CD4-positive, alpha-beta T cell (primary cell): ENCODE measurements around the gene CCDC160. TPM values are rescaled to one million over a fixed set of nuclear protein-coding genes. Genes with fewer than 3 reads are reported as not detected.
A peak's percentile ranks its signal among the peaks of the same experiment; 100 is the strongest.

Source experiments
- ATAC-seq: fragments of 200-7000 bp; cut with Tn5 transposase; one replicate; pipeline ENCODE4 v1.10.0; 2022; ENCODE audit warnings: mild to moderate bottlenecking; ENCODE audit not compliant: poor library complexity
- CTCF ChIA-PET: fragments of 350-600 bp; sonication (Branson Sonifier 250); formaldehyde crosslinking; loops from one replicate; lab custom pipeline; 2021; ENCODE audit warnings: antibody characterized with exemption, inconsistent platforms; lab: Charles Lee
- POLR2A ChIA-PET: fragments of 350-600 bp; sonication (Branson Sonifier 250); formaldehyde crosslinking; loops from one replicate; lab custom pipeline; 2021; ENCODE audit warnings: antibody characterized with exemption, inconsistent platforms; lab: Charles Lee
- DNase-seq, 14 experiments: peaks; one replicate each; pipeline ENCODE4 v3.0.0-alpha.2; 2013 to 2020; ENCODE audit warnings: mixed read lengths in 2 of 14
- H3K27ac ChIP-seq, 2 donors: one replicate each; pipeline versions ENCODE4 v1.5.1 to v1.7.0; 2013; ENCODE audit warnings: low read length in 2 of 2, low read depth in 1 of 2, mild to moderate bottlenecking in 1 of 2
- H3K27me3 ChIP-seq, 2 experiments: 1 replicate in 1 of 2; 2 replicates in 1 of 2; pipeline versions ENCODE4 v1.6.1 to v1.7.0; 2013; ENCODE audit warnings: low read length in 2 of 2, control low read depth in 1 of 2, mild to moderate bottlenecking in 1 of 2, moderate library complexity in 1 of 2; ENCODE audit not compliant: insufficient read depth in 2 of 2, control insufficient read depth in 1 of 2
- H3K36me3 ChIP-seq: one replicate; pipeline ENCODE4 v1.6.1; 2013; ENCODE audit warnings: low read length, control low read depth; ENCODE audit not compliant: insufficient read depth
- H3K4me1 ChIP-seq: one replicate; pipeline ENCODE4 v1.6.1; 2013; ENCODE audit warnings: low read length, control low read depth; ENCODE audit not compliant: insufficient read depth
- H3K4me3 ChIP-seq: one replicate; pipeline ENCODE4 v1.5.1; 2013; ENCODE audit warnings: mild to moderate bottlenecking, low read length, moderate library complexity
- H3K9me3 ChIP-seq, 2 experiments: 1 replicate in 1 of 2; 2 replicates in 1 of 2; pipeline versions ENCODE4 v1.6.1 to v1.7.0; 2013; ENCODE audit warnings: low read length in 2 of 2, mild to moderate bottlenecking in 2 of 2, control low read depth in 1 of 2, moderate library complexity in 1 of 2; ENCODE audit not compliant: control insufficient read depth in 1 of 2, insufficient read depth in 1 of 2
- H3K27ac Mint-ChIP-seq: one replicate; pipeline ENCODE4 v1.8.0; 2020; ENCODE audit warnings: mixed read lengths
- H3K27me3 Mint-ChIP-seq: one replicate; pipeline ENCODE4 v1.8.0; 2021; ENCODE audit warnings: mixed read lengths
- H3K36me3 Mint-ChIP-seq: one replicate; pipeline ENCODE4 v1.8.0; 2021; ENCODE audit warnings: low read depth, mixed read lengths
- H3K4me1 Mint-ChIP-seq: one replicate; pipeline ENCODE4 v1.8.0; 2021; ENCODE audit warnings: low read depth, mixed read lengths
- H3K4me3 Mint-ChIP-seq: one replicate; pipeline ENCODE4 v1.8.0; 2020; ENCODE audit warnings: mild to moderate bottlenecking, mixed read lengths
- H3K9me3 Mint-ChIP-seq: one replicate; pipeline ENCODE4 v1.8.0; 2020; ENCODE audit warnings: mixed read lengths
- intact Hi-C, 2 experiments: fragments of 100-400 bp; cut with DNase I in 1 of 2; cut with micrococcal nuclease in 1 of 2; formaldehyde crosslinking; loops; one replicate each; pipeline versions ENCODE4 v1.15.1 to v1.9.0; 2023 to 2025; cut with DNase I, micrococcal nuclease
- polyA plus RNA-seq, 2 donors: library from polyadenylated mRNA; unstranded; fragments of 120-200 nt; gene quantifications; one replicate each; pipeline ENCODE4 v1.2.1, GENCODE V29; 2013
- total RNA-seq, 174 experiments: library from RNA in 2 of 174; stranded (reverse) in 2 of 174; gene quantifications; one replicate each; pipeline ENCODE4 v1.2.3 and lab custom pipeline; 2021 to 2026
- TF ChIP-seq, protein P1 (sequence below): fragments of 200-600 bp; IDR thresholded peaks from one replicate; pipeline ENCODE4 v1.8.0; 2022; ENCODE audit warnings: antibody characterized with exemption, mild to moderate bottlenecking

The CCDC160 gene
- not detected for total RNA-seq
- not detected for polyA plus RNA-seq (2013, experiment 1 of 2)
- polyA plus RNA-seq (2013, experiment 2 of 2): not detected
- 0 to 0.09 (median 0) reads per million in 172 experiments for total RNA-seq (lab: John Stamatoyannopoulos, UW)

- POLR2A ChIA-PET: no interaction called here
- Mint-ChIP-seq H3K4me1 (no peaks in the 10 kb centered on the region), H3K4me3 (no peak within 1 kb of the TSS), H3K9me3 (no peaks in the 10 kb centered on the region), H3K36me3 (no peaks in the 10 kb centered on the region), H3K27ac (no peak within 1 kb of the TSS), H3K27me3 (peaks cover 17% of the 10 kb centered on the region)
- no peak for DNase-seq
- H3K36me3 ChIP-seq: no peaks in the 10 kb centered on the region
- no peak for ATAC-seq
- intact Hi-C loops: no loop called here
- H3K9me3 ChIP-seq: peaks cover 0 to 4% of the 10 kb centered on the region in 2 experiments
- peaks cover 7% of the 10 kb centered on the region for H3K4me1 ChIP-seq
- CTCF ChIA-PET: no interaction called here
- H3K27ac ChIP-seq: no peak within 1 kb of the TSS
- peaks cover 0 to 10% of the 10 kb centered on the region in 2 experiments for H3K27me3 ChIP-seq
- H3K4me3 ChIP-seq: peak within 1 kb of the TSS; percentile 19
- TF ChIP-seq, protein P1, sequence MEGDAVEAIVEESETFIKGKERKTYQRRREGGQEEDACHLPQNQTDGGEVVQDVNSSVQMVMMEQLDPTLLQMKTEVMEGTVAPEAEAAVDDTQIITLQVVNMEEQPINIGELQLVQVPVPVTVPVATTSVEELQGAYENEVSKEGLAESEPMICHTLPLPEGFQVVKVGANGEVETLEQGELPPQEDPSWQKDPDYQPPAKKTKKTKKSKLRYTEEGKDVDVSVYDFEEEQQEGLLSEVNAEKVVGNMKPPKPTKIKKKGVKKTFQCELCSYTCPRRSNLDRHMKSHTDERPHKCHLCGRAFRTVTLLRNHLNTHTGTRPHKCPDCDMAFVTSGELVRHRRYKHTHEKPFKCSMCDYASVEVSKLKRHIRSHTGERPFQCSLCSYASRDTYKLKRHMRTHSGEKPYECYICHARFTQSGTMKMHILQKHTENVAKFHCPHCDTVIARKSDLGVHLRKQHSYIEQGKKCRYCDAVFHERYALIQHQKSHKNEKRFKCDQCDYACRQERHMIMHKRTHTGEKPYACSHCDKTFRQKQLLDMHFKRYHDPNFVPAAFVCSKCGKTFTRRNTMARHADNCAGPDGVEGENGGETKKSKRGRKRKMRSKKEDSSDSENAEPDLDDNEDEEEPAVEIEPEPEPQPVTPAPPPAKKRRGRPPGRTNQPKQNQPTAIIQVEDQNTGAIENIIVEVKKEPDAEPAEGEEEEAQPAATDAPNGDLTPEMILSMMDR: no peak
These were observed at the start of gene CCDC160 for GRCh38 chrX:134236626-134237614. TSS of gene CCDC160 (plus strand) at chrX:134237182. CDS start at chrX:134244801, 7,619 bp downstream.

DNA sequence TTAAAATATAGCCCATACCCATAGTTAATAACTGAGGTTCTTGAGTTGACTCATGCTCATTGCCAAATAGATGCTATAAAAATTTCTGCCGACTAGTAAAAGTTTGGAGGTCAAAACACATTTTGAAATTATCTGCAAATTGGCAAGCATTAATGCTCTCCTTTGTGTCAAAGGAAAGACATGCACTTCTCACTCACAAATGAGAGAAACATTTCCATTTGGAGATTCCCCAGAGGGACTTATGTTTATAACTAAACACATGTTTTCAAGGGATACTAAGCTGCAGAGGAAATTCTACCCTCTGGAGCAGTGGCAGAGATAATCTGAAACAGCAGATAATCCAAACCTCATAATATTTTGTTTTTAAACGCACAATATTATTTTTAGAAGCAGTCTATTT is 45.7 kb upstream of the CCDC160 start:
- ChIA-PET CTCF (no interaction called here), POLR2A (no interaction called here)
- no peak overlapping the region for H3K4me3 Mint-ChIP-seq
- H3K4me3 ChIP-seq: no peak overlapping the region
- peaks cover 21% of the 10 kb centered on the region for H3K4me1 Mint-ChIP-seq
- TF ChIP-seq, protein P1: no peak
- no peaks in the 10 kb centered on the region for H3K36me3 ChIP-seq
- no peak overlapping the region for H3K27ac Mint-ChIP-seq
- intact Hi-C loops: no loop called here
- no peaks in the 10 kb centered on the region for H3K9me3 Mint-ChIP-seq
- H3K27me3 ChIP-seq: no peaks in the 10 kb centered on the region
- DNase-seq (no peak), ATAC-seq (no peak)
- peaks cover 7% of the 10 kb centered on the region for H3K4me1 ChIP-seq
- H3K9me3 ChIP-seq: no peaks in the 10 kb centered on the region
- no peak overlapping the region for H3K27ac ChIP-seq
- peaks cover 14% of the 10 kb centered on the region for H3K27me3 Mint-ChIP-seq
- no peaks in the 10 kb centered on the region for H3K36me3 Mint-ChIP-seq

- H3K9me3 Mint-ChIP-seq: no peaks in the 10 kb centered on the region
These were observed 42.1 kb upstream of the CCDC160 start for GRCh38 chrX:134194915-134195314.

More at GRCh38 chrX:134194915-134195314, 42.1 kb upstream of the CCDC160 start:
- POLR2A ChIA-PET: no interaction called here
- CTCF ChIA-PET: no interaction called here
- Histone ChIP-seq H3K27me3 (no peaks in the 10 kb centered on the region), H3K27ac (no peak overlapping the region), H3K4me1 (no peaks in the 10 kb centered on the region), H3K9me3 (no peaks in the 10 kb centered on the region), H3K4me3 (no peak overlapping the region), H3K36me3 (no peaks in the 10 kb centered on the region)
- DNase-seq: no peak
- peaks cover 4% of the 10 kb centered on the region for H3K27me3 Mint-ChIP-seq
- intact Hi-C loops: no loop called here
- no peak overlapping the region for H3K27ac Mint-ChIP-seq
- H3K4me3 Mint-ChIP-seq: no peak overlapping the region
- no peaks in the 10 kb centered on the region for H3K36me3 Mint-ChIP-seq
- peaks cover 4% of the 10 kb centered on the region for H3K4me1 Mint-ChIP-seq
- TF ChIP-seq, protein P1: no peak
- ATAC-seq: no peak
